ENCODE measurements around the gene PCED1A. TPM values are rescaled to one million over a fixed set of nuclear protein-coding genes. Genes with fewer than 3 reads are reported as not detected.

The PCED1A gene
- total and polyA plus RNA-seq, 2 donors (not counting 1 experiment from before 2014, with no cell fraction given): 96.8 to 176 TPM

- Mint-ChIP-seq H3K27me3 (no peaks in the 10 kb centered on the region), H3K9me3 (ENCODE audit: insufficient read depth) (no peaks in the 10 kb centered on the region), H3K4me1 (no peaks in the 10 kb centered on the region), H3K27ac (no peak overlapping the region), H3K4me3 (no peak overlapping the region)
- Histone ChIP-seq H3K79me2 (ENCODE audit: control insufficient read depth, insufficient read depth, low read length) (peaks cover 38% of the 10 kb centered on the region), H2AFZ (ENCODE audit: insufficient read depth, low read depth, low read length, poor library complexity, severe bottlenecking) (no peak overlapping the region), H4K20me1 (ENCODE audit: control insufficient read depth, insufficient read depth, low read length, poor library complexity, severe bottlenecking) (peaks cover 17% of the 10 kb centered on the region), H3K27me3 (replicated peaks in 1 of 4; ENCODE audit: control extremely low read depth in 1 of 4, control insufficient read depth in 3 of 4, insufficient read depth in 4 of 4, low read length in 3 of 4) (no peaks in the 10 kb centered on the region), H3K27ac (ENCODE audit: low read length in 2 of 2) (no peak overlapping the region), H3K4me2 (replicated peaks; ENCODE audit: low read depth, low read length, poor library complexity, severe bottlenecking) (no peak overlapping the region), H3K4me1 (ENCODE audit: control insufficient read depth in 2 of 2, insufficient read depth in 2 of 2, low read length in 2 of 2) (no peaks in the 10 kb centered on the region), H3K9me3 (ENCODE audit: control extremely low read depth in 1 of 3, control insufficient read depth in 2 of 3, insufficient read depth in 1 of 3, low read length in 2 of 3) (no peaks in the 10 kb centered on the region), H3K4me3 (ENCODE audit: control extremely low read depth in 1 of 5, extremely low read depth in 1 of 5, insufficient read depth in 1 of 5, low read depth in 2 of 5, low read length in 4 of 5) (no peak overlapping the region), H3K36me3 (replicated peaks in 1 of 2; ENCODE audit: control extremely low read depth in 1 of 2, control insufficient read depth in 1 of 2, extremely low read depth in 1 of 2, insufficient read depth in 2 of 2, low read length in 1 of 2) (peaks cover 0 to 26% of the 10 kb centered on the region in 2 experiments), H3K9ac (ENCODE audit: low read length) (no peak overlapping the region)
- no peak for ATAC-seq (ENCODE audit: low read depth)
- TF ChIP-seq EZH2 (IDR thresholded peaks at IDR 0.05; ENCODE audit: borderline replicate concordance, insufficient read depth, low read depth, low read length, poor library complexity, severe bottlenecking) (no peak), CTCF (IDR thresholded peaks at IDR 0.05) (no peak)
- POLR2A ChIA-PET: no interaction called here
- CTCF ChIA-PET: interaction anchor here (0.9 kb wide), 1 partner anchor 13 kb away, joined by 3 read pairs; no protein-coding TSS in a partner anchor
- DNase-seq: no peak
- 98% methylated on average over 4 of the region's 4 CpGs for WGBS (ENCODE audit: insufficient coverage)
- intact Hi-C loops (cut with micrococcal nuclease): no loop called here
Measured at GRCh38 chr20:2859330-2860121, 19.1 kb upstream of the PCED1A start.

- no peaks in the 10 kb centered on the region for H3K27me3 ChIP-seq (replicated peaks in 1 of 4; ENCODE audit: control extremely low read depth in 1 of 4, control insufficient read depth in 3 of 4, insufficient read depth in 4 of 4, low read length in 3 of 4)
- H3K9ac ChIP-seq (ENCODE audit: low read length): no peak overlapping the region
- peaks cover 42% of the 10 kb centered on the region for H3K79me2 ChIP-seq (ENCODE audit: control insufficient read depth, insufficient read depth, low read length)
- Mint-ChIP-seq H3K9me3 (ENCODE audit: insufficient read depth) (no peaks in the 10 kb centered on the region), H3K4me3 (no peak overlapping the region), H3K27me3 (no peaks in the 10 kb centered on the region), H3K4me1 (no peaks in the 10 kb centered on the region), H3K27ac (no peak overlapping the region)
- H3K9me3 ChIP-seq (ENCODE audit: control extremely low read depth in 1 of 3, control insufficient read depth in 2 of 3, insufficient read depth in 1 of 3, low read length in 2 of 3): no peaks in the 10 kb centered on the region
- peaks cover 0 to 22% of the 10 kb centered on the region in 2 experiments for H3K36me3 ChIP-seq (replicated peaks in 1 of 2; ENCODE audit: control extremely low read depth in 1 of 2, control insufficient read depth in 1 of 2, extremely low read depth in 1 of 2, insufficient read depth in 2 of 2, low read length in 1 of 2)
- TF ChIP-seq CTCF (IDR thresholded peaks at IDR 0.05) (no peak), EZH2 (IDR thresholded peaks at IDR 0.05; ENCODE audit: borderline replicate concordance, insufficient read depth, low read depth, low read length, poor library complexity, severe bottlenecking) (no peak)
- CTCF ChIA-PET: interaction anchor here (0.9 kb wide), 1 partner anchor 14 kb away, joined by 3 read pairs; no protein-coding TSS in a partner anchor
- peaks cover 17% of the 10 kb centered on the region for H4K20me1 ChIP-seq (ENCODE audit: control insufficient read depth, insufficient read depth, low read length, poor library complexity, severe bottlenecking)
- intact Hi-C loops (cut with micrococcal nuclease): no loop called here
- no peak overlapping the region for H3K4me2 ChIP-seq (replicated peaks; ENCODE audit: low read depth, low read length, poor library complexity, severe bottlenecking)
- POLR2A ChIA-PET: no interaction called here
- no peak for ATAC-seq (ENCODE audit: low read depth)
- no peak for DNase-seq
- no peak overlapping the region for H2AFZ ChIP-seq (ENCODE audit: insufficient read depth, low read depth, low read length, poor library complexity, severe bottlenecking)
- no peaks in the 10 kb centered on the region for H3K4me1 ChIP-seq (ENCODE audit: control insufficient read depth in 2 of 2, insufficient read depth in 2 of 2, low read length in 2 of 2)
- 100% methylated on average over 1 of the region's 2 CpGs for WGBS (ENCODE audit: insufficient coverage)
- no peak overlapping the region for H3K27ac ChIP-seq (ENCODE audit: low read length in 2 of 2)
- no peak overlapping the region for H3K4me3 ChIP-seq (ENCODE audit: control extremely low read depth in 1 of 5, extremely low read depth in 1 of 5, insufficient read depth in 1 of 5, low read depth in 2 of 5, low read length in 4 of 5)
Measured at GRCh38 chr20:2858591-2858990, 18.1 kb upstream of the PCED1A start.

All from B cell (primary cell).